Right lobe of liver (tissue), 6 donors: ENCODE measurements around the gene ADAM12. TPM values are rescaled to one million over a fixed set of nuclear protein-coding genes. Genes with fewer than 3 reads are reported as not detected.

Experiments used
- ATAC-seq, 4 donors: fragments of 200-7000 bp; cut with Tn5 transposase; one replicate each; pipeline ENCODE4 v1.9.1; 2020; ENCODE audit warnings: mild to moderate bottlenecking in 4 of 4, moderate library complexity in 4 of 4
- DNase-seq, 3 donors: peaks; one replicate each; pipeline ENCODE4 v3.0.0-alpha.2; 2020
- H3K27ac ChIP-seq, 3 donors: fragments of 200-600 bp; one replicate each; pipeline ENCODE4 v1.8.0; 2022
- H3K27me3 ChIP-seq, 2 donors: fragments of 200-600 bp; one replicate each; pipeline ENCODE4 v1.8.0; 2022
- H3K36me3 ChIP-seq, 4 donors: fragments of 200-600 bp; sonication (generic) in 1 of 4; one replicate each; pipeline versions ENCODE4 v1.5.1 to v1.8.0; 2017 to 2022; ENCODE audit warnings: control low read depth in 1 of 4
- H3K4me1 ChIP-seq, 4 donors: fragments of 200-600 bp; sonication (generic) in 1 of 4; one replicate each; pipeline versions ENCODE4 v1.5.1 to v1.8.0; 2017 to 2022; ENCODE audit warnings: control low read depth in 1 of 4
- H3K4me3 ChIP-seq, 3 donors: fragments of 200-600 bp; one replicate each; pipeline ENCODE4 v1.8.0; 2022
- H3K9me3 ChIP-seq, 4 donors: fragments of 200-600 bp; sonication (generic) in 1 of 4; one replicate each; pipeline versions ENCODE4 v1.5.1 to v1.8.0; 2017 to 2022; ENCODE audit warnings: control low read depth in 1 of 4
- POLR2A ChIP-seq: fragments of 450-650 bp; IDR thresholded peaks from one replicate; pipeline ENCODE4 v1.6.1; 2017; ENCODE audit warnings: antibody characterized with exemption, mild to moderate bottlenecking
- WGBS: methylation state at CpG from one replicate; pipeline ENCODE4 v1.1.6; 2018; ENCODE audit warnings: low coverage, low lambda C conversion rate; ENCODE audit not compliant: insufficient coverage; ENCODE audit errors: missing lambda C conversion rate; 5-methylcytosine and 5-hydroxymethylcytosine counted together
- intact Hi-C, 2 donors: fragments of 100-400 bp; cut with DNase I; formaldehyde crosslinking; loops; one replicate each; pipeline versions ENCODE4 v1.11.2 to v1.14.1; 2022
- total RNA-seq, 6 experiments: library from RNA; depleted of rRNA in 2 of 6; stranded (reverse); fragments of >200 nt in 2 of 6; fragmentation: NEBNext Ultra II Directional in 3 of 6; extraction: Animal tissue kit (Norgen Biotek cat#: 25700) in 3 of 6; gene quantifications; one replicate each; pipeline versions ENCODE4 v1.1.0 to v1.2.4, GENCODE V29; 2016 to 2023
- TF ChIP-seq, protein P1 (sequence below), 4 donors: fragments of 200-600 bp in 3 of 4; fragments of 450-650 bp in 1 of 4; IDR thresholded peaks; one replicate each; pipeline versions ENCODE4 v1.5.1 to v1.8.0; 2016 to 2022; ENCODE audit warnings: antibody characterized with exemption in 4 of 4, mild to moderate bottlenecking in 2 of 4
- donor health status: DM: no; HTN: yes; CAD: no.
- donor health status: DM: no; HTN: no; CAD: no.
- donor health status: DM: no; HTN: no; CAD: no.
- donor health status: DM: no; HTN: yes; CAD: no.
- donor health status: DM: no; HTN: yes; CAD: no.

The ADAM12 gene
- total RNA-seq, 6 experiments from 2014 or later, result 0.06 to 1.3 (median 0.48) TPM; not detected in 2

DNA sequence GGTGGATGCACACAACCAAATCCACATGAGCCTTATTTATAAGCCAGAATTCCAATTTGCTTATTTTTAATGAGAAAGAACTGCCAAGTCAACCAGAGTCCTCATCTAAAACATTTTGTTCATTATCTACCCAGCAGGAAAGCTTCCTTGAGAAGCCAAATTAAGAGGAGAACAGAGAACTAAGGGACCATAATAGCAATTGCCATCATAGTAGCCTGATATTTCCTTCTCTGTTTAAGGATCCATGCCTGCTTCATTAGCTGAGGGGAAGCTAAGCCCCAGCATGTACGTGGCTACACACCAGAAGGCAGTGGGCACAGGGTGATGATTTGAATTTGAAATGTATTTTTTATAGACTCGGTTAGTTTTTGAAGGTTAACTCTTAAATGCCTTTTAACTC lies 46.8 kb downstream of the ADAM12 start:
- Histone ChIP-seq H3K36me3 (no peaks in the 10 kb centered on the region), H3K4me1 (no peaks in the 10 kb centered on the region), H3K27me3 (no peaks in the 10 kb centered on the region), H3K4me3 (no peak overlapping the region), H3K9me3 (no peaks in the 10 kb centered on the region), H3K27ac (no peak overlapping the region)
- DNase-seq (no peak), ATAC-seq (no peak)
- WGBS, result 44% methylated on average over 2 of the region's 2 CpGs
- intact Hi-C loops, result no loop called here
- TF ChIP-seq, protein P1, sequence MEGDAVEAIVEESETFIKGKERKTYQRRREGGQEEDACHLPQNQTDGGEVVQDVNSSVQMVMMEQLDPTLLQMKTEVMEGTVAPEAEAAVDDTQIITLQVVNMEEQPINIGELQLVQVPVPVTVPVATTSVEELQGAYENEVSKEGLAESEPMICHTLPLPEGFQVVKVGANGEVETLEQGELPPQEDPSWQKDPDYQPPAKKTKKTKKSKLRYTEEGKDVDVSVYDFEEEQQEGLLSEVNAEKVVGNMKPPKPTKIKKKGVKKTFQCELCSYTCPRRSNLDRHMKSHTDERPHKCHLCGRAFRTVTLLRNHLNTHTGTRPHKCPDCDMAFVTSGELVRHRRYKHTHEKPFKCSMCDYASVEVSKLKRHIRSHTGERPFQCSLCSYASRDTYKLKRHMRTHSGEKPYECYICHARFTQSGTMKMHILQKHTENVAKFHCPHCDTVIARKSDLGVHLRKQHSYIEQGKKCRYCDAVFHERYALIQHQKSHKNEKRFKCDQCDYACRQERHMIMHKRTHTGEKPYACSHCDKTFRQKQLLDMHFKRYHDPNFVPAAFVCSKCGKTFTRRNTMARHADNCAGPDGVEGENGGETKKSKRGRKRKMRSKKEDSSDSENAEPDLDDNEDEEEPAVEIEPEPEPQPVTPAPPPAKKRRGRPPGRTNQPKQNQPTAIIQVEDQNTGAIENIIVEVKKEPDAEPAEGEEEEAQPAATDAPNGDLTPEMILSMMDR (IDR thresholded peaks at IDR 0.05), result no peak
- no peak for TF ChIP-seq POLR2A

DNA sequence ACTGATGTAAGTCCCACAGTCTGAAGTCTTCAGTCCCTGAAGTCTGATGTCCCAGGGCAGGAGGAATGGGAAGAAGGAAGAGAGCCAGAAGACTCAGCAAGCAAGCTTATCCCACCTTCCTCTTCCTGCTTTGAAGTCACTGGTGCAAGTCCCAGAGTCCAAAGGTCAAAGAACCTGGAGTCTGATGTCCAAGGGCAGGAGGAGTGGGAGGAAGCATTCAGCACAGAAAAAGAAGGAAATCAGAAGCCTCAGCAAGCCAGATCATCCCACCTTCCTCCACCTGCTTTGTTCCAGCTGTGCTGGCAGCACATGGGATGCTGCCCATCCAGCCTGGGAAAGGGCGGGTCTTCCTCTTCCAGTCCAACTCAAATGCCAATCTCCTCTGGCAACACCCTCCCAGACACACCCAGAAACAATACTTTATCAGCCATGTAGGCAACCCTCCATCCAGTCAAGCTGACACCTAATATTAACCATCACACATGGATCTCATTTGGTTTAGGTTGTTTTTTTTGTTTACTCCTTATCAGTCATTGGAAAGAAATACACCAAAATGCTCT lies 50.9 kb downstream of the ADAM12 start:
- Histone ChIP-seq H3K36me3 (no peaks in the 10 kb centered on the region), H3K4me1 (no peaks in the 10 kb centered on the region), H3K27ac (no peak overlapping the region), H3K9me3 (no peaks in the 10 kb centered on the region), H3K27me3 (no peaks in the 10 kb centered on the region), H3K4me3 (no peak overlapping the region)
- intact Hi-C loops, result no loop called here
- ATAC-seq (no peak), DNase-seq (no peak)
- no CpG with 5 or more reads among the region's 1 CpG for WGBS
- no peak for TF ChIP-seq POLR2A
- TF ChIP-seq, protein P1 (IDR thresholded peaks at IDR 0.05), result no peak

DNA sequence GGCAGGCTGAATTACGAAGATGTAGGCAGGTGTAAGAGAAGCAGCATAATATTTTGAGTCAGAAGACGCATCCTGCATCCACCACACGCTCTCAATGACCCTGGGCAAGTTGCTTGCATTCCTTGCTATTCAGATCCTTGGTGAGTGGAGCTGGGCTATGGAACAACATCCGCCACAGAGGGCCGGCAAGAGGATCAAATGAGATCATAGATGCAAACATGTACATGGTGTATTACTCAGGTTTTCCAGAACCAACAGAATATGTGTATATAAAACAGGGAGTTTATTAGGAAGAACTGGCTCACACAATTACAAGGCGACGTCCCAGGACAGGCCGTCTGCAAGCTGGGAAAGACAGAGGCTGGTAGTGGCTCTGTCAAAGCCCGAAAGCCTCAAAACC lies 51.5 kb downstream of the ADAM12 start:
- H3K36me3 ChIP-seq, result no peaks in the 10 kb centered on the region
- 60% methylated on average over 9 of the region's 9 CpGs for WGBS
- H3K4me3 ChIP-seq, result no peak overlapping the region
- DNase-seq (no peak), ATAC-seq (no peak)
- intact Hi-C loops, result no loop called here
- TF ChIP-seq, protein P1 (IDR thresholded peaks at IDR 0.05), result no peak
- no peak for TF ChIP-seq POLR2A
- no peak overlapping the region for H3K27ac ChIP-seq
- H3K9me3 ChIP-seq, result no peaks in the 10 kb centered on the region
- no peaks in the 10 kb centered on the region for H3K4me1 ChIP-seq
- no peaks in the 10 kb centered on the region for H3K27me3 ChIP-seq

DNA sequence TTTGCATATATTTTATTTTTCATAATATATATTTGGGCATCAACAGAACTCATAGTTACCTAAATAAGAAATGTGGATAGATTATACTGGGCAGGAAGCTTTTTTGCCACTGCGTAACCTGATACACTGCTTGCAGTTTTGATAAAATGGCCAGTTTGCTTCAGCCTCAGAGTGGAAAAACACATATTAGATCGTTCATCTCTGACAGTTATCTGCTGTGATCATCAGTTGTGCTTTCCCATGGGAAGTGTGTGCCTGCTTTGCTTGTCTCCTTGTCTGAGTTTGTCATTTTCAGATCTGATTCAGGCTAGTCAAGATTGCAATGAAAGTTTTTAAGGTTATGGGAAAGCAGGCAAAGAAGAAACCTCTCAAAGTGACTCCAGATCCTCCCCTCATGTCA lies 54.0 kb downstream of the ADAM12 start:
- no peaks in the 10 kb centered on the region for H3K9me3 ChIP-seq
- no peaks in the 10 kb centered on the region for H3K27me3 ChIP-seq
- intact Hi-C loops, result no loop called here
- no peaks in the 10 kb centered on the region for H3K4me1 ChIP-seq
- DNase-seq, result no peak
- WGBS, result 48% methylated on average over 2 of the region's 2 CpGs
- ATAC-seq, result no peak
- no peak overlapping the region for H3K4me3 ChIP-seq
- TF ChIP-seq, protein P1 (IDR thresholded peaks at IDR 0.05), result no peak
- TF ChIP-seq POLR2A, result no peak
- no peaks in the 10 kb centered on the region for H3K36me3 ChIP-seq
- H3K27ac ChIP-seq, result no peak overlapping the region

DNA sequence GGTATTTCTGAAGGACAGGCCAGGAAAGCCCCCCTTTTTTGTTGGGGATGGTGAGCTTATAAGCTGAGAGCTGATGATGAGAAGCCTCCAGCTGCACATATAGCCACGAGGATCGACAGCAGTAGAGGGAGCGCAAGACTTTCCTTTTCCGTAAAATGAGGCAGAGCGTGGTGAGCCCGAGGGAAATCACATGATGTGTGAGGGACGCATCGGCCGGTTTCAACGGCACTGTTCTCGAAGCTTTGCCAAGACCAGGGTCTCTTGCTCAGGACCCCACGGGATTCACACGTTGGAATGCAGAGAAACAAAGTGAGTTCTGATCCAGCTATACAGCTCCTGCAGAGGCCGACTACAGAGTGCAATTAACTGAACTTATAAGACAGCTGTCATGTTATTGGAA lies 55.7 kb downstream of the ADAM12 start:
- intact Hi-C loops, result no loop called here
- no peaks in the 10 kb centered on the region for H3K9me3 ChIP-seq
- no peaks in the 10 kb centered on the region for H3K27me3 ChIP-seq
- H3K4me1 ChIP-seq, result no peaks in the 10 kb centered on the region
- no peaks in the 10 kb centered on the region for H3K36me3 ChIP-seq
- TF ChIP-seq POLR2A, result no peak
- TF ChIP-seq, protein P1 (IDR thresholded peaks at IDR 0.05), result no peak
- ATAC-seq (no peak), DNase-seq (no peak)
- 73% methylated on average over 14 of the region's 14 CpGs for WGBS
- no peak overlapping the region for H3K4me3 ChIP-seq
- H3K27ac ChIP-seq, result no peak overlapping the region
